ENCODE measurements around the gene RAB3B.
"Not testable (repeated sequence)": the region's sequence is repeated elsewhere in the genome, so short reads cannot be mapped to it uniquely, and the experiment has no call there.

Gene RAB3B

DNA sequence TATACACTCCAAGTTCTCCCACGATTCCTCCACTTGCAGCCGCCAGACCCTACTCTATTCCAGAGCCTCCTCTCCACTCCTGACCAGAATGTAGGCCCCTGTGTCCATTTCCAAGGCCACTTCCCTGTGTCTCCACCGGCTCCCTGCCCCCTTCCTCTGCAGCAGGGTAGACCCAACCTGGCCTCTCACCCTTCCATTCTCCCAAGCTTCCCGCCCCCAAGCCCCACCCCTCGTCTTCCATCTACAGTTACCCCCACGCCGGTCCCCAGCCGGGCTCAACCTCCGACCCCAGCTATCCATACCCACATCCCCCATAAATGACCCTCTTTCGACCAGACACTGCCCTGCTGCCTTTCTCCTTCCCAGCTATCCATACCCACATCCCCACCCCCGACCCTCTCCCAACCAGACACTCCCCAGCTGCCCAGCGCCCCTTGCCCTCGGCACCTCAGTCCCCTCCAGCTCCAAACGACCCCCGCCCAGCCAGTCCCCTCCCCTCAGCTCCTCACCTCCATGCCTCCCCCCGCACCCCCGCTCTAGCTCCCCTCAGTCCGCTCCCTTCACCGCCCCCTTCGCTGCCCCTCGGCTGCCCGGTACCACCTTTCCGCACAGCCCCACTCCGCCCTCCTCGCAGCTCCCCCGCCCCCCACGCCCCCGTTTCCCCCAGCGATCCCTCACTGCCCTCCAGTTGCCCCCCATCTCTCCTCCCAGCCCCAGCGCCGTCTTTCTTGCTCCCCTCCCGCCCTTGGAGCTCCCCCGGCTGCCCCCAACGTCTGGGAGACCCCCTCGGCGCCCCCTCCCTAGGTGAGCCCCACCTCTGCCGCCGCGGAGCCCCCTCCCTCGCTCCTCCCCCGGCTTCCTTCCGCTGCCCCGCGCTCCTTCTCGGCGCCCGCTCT is 670 bp downstream of the RAB3B start:
- in situ Hi-C loops (cut with MboI; ENCODE audit: low sequenced_read_pairs): no loop called here

DNA sequence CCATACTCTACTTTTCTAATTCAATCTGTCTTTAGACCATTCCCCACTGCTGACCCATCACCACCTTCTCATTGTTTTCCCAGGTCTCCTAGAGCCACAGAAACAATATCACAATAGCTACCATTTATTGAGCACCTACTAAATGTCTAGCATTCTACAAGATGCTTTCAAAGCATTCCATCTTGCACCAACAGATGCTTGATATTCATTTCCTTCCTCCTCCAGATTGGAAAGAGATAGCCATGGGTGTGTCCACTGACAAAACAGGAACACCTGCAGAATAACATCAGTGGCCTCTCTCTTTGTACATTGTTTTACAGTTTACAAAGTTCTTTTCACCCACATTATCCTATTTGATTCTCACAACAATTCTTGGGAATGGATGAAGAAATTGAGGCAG is 2.2 kb downstream of the RAB3B start:
- in situ Hi-C loops (cut with MboI; ENCODE audit: low sequenced_read_pairs): no loop called here

DNA sequence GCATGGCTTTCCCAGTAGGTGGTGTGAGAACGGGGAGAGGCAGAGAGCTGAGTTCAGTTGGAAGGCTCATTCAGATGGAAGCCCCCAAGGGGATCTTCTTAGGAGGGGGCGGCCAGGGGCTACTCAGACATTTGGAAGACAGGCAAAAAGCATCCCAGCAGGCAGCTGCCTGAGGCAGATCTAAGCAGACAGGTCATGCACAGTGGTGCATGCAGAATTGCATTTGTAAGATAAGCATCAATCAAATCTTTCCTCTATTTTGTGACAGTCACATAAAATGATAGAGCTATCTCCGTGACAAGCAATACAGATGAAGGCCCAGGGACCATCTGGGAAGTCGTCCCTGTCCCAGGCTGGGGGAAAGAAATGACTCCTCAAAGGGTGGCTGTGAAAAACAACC is 3.8 kb downstream of the RAB3B start:
- in situ Hi-C loops (cut with MboI; ENCODE audit: low sequenced_read_pairs): no loop called here

DNA sequence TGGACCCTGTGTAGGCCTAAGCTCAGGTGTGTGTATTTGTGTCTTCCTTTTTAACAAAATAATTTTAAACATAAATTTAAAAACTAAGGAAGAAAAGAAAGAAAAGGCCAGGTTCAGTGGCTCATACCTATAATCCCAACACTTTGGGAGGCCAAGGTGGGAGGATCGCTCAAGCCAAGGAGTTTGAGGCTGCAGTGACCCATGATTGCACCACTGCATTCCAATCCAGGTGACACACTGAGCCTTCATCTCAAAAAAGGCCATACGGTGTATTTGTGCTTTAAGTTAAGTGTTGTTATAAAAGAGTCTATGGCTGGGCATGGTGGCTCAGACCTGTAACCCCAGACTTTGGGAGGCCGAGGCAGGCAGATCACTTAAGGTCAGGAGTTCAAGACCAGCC is 8.3 kb downstream of the RAB3B start:
- in situ Hi-C loops (cut with MboI; ENCODE audit: low sequenced_read_pairs): no loop called here

DNA sequence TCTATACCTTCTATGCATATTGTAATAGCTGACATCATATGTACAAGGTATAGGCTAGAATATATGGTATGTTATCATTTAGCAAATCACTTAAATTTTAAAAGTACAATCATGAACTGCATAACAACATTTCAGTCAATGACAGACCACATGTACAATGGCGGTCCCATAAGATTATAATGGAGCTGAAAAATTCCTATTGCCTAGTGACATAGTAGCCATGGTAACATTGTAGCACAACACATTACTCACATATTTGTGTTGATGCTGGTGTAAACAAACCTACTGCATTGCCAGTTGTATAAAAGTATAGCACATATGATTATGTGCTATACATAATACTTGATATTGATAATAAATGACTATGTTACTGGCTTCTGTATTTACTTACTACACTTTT is 8.9 kb downstream of the RAB3B start:
- in situ Hi-C loops (cut with MboI; ENCODE audit: low sequenced_read_pairs): no loop called here

DNA sequence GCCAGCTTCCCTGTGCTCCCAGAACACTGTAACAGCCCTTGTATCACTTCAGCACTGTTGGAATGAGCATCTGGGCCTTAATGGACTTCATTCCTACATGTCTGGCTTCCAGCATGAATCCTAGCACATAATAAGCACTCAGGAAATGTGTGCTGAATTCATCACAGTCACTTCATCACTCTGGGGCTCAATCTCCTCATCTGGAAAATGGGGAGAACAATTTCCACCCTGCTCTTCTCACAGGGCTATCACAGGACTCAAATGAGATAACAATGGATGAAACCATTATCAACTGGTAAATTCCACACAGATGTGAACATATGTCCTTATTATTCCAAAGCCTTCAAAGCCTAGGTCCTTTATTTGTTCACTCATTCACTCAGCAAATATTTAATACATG is 12.4 kb downstream of the RAB3B start:
- in situ Hi-C loops (cut with MboI; ENCODE audit: low sequenced_read_pairs): no loop called here

DNA sequence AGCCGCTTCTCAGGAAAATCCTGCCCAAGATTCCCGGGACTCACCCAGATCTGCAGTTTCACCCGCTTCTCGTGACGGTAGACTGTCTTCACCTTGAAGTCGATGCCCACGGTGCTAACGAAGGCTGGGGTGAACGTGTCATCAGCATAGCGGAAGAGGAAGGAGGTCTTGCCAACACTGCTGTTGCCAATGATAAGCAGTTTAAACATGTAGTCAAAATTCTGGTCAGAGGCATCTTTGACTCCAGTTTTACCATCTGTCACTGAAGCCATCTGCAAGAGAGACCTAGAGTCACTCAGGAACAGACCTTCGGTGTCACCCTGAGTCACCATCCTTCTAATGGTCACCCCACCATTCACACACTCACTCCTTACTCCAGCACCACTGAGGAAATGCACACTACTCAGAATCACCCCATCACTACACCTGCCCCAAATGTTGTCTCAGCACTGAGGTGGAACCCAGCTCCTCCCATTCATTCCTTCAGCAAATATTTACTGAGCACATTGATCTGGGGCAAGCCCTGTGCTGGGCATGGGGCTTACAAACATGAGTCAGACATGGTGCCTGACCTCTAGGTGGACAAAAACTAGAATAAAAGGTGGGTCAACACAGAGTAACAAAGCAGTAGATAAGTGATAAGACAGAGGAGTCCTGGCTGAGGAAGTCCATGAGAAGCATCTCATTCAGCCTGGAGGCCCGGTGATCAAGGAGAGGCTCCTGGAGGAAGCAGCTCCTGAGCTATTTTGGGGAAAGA is 13.5 kb downstream of the RAB3B start:
- in situ Hi-C loops (cut with MboI; ENCODE audit: low sequenced_read_pairs): no loop called here

DNA sequence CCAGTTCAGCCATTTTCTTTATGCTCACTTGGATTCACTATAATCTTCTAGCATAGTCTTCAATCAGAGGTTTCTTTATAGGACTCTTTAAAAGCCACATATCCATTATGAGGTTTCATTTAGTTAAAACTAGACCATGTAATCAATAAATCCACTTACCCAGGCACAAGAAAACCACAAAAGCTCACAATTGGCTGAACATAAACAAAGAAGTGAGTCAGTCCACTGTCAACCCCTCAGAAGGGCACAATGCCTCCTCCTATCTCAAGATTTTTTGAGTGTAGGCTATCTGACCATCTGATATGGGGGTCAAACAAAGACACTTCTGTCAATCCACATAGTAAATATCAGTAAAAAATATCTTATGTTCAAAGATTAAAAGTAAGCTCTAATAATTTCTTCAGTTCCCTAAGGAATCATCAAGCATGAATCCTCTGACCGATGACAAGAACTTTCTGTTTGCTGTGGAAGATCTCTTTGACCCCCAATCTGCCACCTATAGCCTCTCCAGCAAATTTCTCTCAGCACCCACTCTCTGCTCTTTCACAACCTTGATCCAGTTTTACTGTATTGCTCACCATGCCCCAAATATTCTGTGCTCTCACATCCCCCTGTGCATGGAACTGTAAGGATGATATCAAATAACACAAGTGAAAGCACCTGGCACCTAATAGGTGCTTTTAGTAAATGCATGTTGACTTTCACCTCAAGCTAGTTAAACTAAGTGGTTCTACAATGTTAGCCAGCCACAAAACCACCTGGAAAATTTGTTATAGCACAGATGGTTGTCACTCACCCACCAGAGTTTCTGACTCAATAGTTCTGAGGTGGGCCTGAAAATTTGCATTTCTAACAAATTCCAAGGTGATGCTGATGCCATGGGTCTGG is 16.7 kb downstream of the RAB3B start:
- in situ Hi-C loops (cut with MboI; ENCODE audit: low sequenced_read_pairs): no loop called here

DNA sequence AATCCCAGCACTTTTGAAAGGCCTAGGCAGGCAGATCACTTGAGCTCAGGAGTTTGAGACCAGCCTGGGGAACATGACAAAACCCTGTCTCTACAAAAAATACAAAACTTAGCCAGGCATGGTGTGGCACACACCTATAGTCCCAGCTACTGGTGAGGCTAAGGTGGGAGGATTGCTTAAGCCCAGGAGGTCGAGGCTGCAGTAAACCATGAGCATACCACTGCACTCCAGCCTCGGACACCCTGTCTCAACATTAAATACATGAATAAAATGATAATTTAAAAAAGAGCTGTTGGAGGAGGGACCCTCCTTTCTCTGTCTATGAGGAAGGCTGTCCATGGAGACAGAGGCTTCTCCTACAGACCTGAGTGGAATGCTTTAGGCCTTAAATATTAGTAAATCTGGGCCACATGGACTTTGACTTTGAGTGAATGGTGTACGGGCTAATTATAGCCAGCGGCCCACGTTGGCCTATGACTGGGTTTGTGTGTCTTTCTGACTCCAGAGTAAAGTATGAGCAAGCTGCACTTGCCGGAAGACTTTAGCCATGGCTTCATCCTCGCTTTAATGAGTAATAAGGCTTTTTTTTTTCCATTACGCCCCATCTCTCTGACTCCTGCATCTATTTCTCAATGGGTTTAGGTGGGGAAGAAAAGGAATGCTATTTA is 21.3 kb downstream of the RAB3B start:
- in situ Hi-C loops (cut with MboI; ENCODE audit: low sequenced_read_pairs): no loop called here

DNA sequence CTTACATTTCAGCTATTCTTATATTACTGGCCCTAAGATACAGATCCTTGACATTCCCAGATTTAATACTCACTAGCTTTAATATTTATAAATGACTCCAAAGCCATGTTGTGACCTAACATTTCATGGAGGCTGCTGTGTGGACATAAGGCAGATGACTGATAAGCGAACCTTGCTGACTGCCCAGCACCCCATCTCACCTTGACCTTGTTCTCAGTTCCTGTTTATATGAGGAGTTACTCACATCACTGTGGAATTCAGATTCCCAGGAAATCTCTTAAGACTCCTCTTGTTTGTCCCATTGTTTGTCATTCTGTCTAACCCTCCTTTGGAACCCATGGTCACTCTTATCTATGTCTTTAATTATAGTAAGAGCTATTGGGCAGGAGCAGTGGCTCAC is 21.9 kb downstream of the RAB3B start:
- in situ Hi-C loops (cut with MboI; ENCODE audit: low sequenced_read_pairs): no loop called here

DNA sequence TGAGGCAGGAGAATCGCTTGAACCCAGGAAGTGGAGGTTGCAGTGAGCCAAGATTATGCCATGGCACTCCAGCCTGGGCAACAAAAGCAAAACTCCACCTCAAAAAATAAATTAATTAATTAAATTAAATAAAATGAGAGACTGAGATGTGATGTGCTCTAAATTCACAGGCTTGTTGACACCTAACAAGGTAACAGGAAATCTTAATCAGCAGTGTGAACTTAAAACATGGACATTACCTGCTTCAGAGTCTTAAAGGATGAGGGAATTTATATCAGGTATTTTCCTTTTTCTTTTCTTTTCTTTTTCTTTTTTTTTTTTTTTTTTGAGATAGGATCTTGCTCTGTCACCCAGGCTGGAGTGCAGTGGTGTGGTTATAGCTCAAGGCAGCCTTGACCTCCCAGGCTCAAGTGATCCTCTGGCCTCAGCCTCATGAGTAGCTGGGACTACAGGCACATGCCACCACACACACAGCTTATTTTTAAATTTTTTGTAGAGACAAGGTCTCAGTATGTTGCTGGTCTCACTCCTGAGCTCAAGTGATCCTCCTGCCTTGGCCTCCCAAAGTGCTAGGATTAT is 23.2 kb downstream of the RAB3B start:
- in situ Hi-C loops (cut with MboI; ENCODE audit: low sequenced_read_pairs): not testable (repeated sequence)

DNA sequence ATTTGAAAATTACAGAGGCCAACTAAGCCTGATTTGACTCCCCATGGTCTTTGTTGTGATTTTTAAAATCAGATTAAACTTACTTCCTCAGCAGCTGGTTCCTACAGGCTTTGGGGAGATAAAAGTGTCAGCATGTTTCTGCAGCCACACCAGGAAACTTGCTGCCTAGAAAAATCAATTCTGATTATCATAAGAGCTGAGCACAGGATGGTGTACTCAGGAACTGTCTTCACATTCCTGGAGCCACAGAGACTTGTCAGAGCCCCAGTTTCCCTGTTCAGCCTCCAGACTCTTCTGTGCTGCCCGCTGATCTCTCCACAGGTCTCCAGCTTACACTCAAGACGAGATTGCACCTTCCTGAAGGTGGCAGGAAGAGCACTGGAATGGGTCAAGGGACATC is 23.9 kb downstream of the RAB3B start:
- in situ Hi-C loops (cut with MboI; ENCODE audit: low sequenced_read_pairs): no loop called here

DNA sequence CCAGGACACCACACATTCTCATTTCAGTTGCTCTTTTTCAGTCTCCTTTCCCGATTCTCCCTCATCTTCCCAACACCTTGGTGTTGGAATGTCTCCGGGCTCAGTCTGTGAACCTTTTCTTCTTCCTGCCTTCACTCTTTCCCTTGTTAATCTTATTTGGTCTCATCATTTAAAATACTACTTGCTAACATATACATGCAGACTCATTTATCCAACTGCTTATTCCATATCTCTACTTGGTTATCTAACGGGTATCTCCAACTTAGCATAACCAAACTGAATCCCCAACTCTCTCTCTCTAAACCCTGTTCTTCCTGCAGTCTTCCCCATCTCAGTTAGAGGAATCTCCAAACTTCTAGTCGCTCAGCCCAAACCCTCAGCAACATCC is 26.2 kb downstream of the RAB3B start:
- in situ Hi-C loops (cut with MboI; ENCODE audit: low sequenced_read_pairs): no loop called here

DNA sequence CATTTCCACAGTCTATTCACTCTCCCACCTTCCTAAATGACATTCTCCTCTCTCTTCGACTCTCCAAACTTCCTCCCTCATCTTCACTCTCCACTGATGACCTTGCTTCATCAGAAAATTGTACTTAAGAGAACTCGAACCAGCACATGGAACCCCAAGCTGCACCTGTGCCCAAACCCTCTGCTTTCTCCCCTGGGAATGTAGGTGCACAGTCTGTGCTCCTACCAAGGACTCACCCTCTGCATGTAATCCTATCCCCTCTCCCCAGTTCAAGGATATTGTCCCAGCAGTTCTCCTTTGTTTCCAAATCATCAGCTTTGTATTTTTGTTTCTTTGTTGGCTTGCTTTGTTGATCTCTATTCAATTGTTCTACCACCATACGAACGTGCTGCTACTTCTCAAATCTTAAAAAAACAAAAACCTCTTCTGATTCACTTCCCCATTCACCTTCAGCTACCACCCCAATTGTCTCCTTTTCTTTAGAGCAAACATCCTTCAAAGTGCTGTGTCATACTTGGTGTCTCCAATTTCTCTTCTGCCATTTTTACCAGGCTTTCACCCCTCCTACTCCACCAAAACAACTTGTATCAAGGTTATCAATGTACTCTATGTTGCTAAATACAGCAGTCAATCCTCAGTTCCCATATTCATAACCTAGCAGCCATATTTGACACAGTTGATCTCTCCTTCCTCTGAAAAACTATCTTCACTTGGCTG is 26.8 kb downstream of the RAB3B start:
- in situ Hi-C loops (cut with MboI; ENCODE audit: low sequenced_read_pairs): no loop called here

DNA sequence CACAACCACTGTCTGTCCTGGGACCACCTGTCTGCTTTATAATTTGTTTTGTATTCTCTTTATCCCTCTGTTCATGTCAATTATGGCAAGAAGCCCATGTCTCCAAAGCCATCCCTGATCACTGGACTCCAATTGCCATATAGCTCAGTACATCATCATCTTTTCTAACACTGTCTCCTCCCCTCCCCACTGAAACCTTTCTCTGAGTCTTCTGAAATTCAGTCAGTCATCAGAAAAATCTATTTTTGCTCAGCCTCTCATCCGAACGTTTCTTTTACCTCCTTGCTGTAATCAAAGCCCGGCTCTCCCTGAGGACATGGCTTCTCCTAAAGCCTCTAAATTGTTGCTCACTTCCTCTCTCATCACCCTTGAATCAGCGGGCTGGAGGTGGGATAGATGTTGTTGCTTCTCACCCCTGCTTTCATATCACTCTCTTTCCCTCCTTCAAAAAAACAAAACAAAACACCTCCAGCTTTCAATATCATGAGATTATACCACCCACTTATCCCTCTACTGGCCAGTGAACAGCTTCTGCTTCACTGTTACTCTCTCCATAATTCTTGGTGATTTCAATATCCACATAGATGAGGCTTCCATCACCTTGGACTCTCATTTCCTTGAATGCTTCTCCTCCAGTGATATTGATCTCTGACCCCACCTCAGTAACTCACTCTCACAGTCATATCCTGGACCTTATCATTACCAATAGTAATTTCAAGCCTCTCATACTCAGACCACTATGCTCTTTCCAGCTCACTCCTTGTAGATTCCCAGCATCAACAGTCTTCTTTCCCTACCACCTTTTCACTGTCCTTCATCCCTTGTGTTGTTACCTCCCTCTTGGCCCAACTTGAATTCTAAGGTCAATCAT is 27.8 kb downstream of the RAB3B start:
- in situ Hi-C loops (cut with MboI; ENCODE audit: low sequenced_read_pairs): no loop called here

DNA sequence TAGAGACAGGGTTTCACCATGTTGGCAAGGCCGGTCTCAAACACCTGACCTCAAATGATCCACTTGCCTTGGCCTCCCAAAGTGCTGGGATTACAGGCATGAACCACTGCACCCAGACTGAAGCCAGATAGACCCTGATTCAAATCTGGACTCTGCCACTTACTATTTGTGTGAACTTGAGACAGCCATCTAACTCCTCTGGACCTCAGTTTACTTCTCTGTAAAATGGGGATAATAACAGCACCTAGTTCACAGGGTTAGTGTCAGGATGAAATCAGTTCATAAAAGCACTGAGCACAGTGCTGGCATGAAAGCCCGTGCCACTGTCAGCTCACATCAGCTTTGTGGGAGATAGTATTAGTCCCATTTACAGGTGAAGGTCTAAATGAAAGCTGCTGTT is 28.5 kb downstream of the RAB3B start:
- in situ Hi-C loops (cut with MboI; ENCODE audit: low sequenced_read_pairs): no loop called here

DNA sequence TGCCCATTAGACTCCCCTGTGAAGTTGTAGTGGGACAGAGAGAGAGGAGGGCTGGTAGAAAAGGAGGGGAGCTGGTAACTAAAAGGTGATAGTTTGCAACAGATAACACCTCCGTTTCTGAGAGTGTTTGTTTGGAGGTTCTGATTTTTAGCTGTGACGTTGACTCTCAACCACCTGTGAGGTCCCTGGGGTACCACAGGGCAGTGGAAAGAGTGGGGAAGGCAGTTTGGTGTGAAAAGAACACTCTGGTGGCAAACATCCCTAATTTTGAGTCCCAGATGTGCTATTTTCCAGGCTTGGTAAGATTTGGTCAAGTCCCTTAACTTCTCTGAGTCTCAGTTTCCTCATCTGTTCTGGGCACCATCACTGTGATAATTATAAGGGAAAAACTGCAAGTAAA is 29.3 kb downstream of the RAB3B start:
- in situ Hi-C loops (cut with MboI; ENCODE audit: low sequenced_read_pairs): no loop called here

DNA sequence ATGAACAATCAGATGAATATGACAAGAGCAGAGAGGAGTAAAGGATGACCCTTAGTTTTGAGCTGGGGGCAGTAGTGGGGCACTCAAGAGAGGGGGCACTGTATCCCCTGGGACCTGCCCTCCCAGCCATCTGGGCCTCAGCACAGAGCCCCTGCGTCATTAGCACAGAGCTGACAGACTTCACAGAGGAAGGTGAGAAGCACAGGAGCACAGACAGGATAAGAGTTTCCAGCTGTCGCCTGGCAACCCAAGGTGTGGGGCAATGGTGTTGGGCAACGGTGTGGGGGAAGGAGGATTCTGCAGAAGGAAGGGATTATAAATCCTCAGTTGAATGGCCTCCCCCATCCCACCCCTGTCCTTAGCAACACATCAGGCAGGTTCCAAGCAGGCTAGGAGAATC is 30.2 kb downstream of the RAB3B start:
- in situ Hi-C loops (cut with MboI; ENCODE audit: low sequenced_read_pairs): no loop called here

DNA sequence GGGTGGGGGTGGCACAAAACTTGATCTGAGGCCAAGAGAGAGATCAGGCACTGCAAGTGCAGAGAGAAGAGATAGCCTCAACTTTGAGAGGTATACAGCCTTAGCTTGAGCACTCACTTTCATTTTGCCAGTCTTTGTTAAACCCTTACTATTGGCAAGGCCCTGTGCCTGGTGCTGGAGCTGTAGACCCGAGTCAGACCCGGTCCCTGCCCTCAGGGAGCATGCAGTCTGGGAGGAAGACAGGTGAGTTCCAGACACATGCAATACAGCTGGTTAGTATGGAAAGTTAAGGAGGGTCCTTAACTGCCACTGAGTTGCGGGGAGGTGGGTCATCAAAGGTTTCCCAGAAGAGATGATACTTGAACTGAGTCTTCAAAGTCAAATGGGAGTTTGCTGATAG is 31.7 kb downstream of the RAB3B start:
- in situ Hi-C loops (cut with MboI; ENCODE audit: low sequenced_read_pairs): no loop called here

All from HL-60/S4 treated with phorbol 12-myristate 13-acetate at 8.2 ng/mL for 4 days and 3 days (cell line).